NCI-H526 treated with DMSO at 0.1 percent for 48 hours (cell line): ENCODE measurements around the gene RGL4.

Experiments
- DNase-seq: peaks from one replicate; lab custom pipeline; 2025; lab: John Stamatoyannopoulos, UW

The RGL4 gene

DNA sequence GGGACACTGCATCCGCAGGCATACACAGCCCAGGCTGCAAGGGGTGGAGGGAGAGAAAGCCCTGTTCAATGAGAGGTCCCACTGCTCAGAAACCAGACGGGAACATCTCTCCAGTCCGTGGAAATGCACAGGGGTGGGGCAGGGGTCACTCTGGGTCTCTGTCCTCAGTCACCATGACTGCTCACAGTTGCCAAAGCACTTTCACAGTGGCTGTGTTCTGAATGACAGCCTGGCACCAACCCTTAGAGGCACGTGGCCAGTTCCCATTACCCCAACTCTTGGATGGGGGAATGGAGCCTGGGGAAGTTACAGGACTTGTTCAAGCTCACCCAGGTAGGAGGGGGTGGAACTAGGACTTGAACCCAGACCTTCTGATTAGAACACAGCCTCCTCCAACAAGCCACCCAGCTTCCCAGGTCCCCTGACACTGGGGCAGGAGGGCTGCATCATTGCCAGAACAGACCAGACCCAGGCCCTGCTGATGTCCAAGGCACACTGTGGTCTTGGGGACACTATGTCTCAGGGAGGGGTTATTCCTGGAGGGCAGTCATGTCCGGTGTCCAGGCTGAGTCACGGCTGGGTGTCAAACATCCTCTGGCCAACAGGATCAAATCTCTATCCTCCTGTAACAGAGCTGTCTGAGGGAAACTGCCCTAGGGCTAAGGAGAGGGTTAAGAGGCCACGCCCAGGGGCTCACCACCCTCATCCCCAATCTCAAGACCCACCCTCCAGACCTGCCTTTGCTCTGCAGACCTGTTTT lies 51.9 kb downstream of the RGL4 start:
- no peak for DNase-seq

DNA sequence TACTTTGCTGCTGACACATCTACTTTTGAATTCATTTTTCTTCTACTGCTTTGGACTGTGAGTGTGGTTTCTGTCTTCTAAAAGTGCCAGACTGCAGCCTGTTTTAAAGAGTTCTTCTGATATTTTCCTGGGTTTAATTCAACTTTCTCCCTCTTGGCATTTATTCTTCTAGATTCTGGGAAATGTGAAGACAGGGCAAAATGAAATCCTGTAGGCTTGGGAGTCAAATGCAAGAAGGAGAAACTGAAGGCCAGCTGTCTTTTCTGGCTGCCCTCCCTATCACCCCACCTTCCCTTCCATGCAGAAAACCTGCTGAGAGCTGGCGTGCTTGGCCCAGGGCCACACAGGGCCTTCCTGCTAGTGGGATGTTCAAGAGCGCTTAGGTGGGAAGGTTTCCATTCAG lies 52.5 kb downstream of the RGL4 start:
- DNase-seq: no peak

DNA sequence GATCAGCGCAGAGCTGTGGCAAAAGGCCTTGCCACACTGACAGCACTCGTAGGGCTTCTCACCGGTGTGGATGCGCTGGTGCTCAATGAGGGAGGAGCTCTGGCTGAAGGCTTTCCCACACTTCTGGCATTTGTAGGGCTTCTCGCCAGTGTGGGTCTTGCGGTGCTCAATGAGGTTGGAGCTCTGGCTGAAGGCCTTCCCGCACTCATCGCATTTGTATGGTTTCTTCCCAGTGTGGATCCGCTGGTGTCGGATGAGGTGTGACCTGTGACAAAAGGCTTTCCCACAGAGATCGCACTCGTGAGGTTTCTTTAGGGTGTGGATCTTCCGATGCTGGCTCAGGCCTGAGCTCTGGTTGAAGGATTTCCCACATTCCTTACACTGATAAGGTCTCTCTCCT lies 53.2 kb downstream of the RGL4 start:
- no peak for DNase-seq

DNA sequence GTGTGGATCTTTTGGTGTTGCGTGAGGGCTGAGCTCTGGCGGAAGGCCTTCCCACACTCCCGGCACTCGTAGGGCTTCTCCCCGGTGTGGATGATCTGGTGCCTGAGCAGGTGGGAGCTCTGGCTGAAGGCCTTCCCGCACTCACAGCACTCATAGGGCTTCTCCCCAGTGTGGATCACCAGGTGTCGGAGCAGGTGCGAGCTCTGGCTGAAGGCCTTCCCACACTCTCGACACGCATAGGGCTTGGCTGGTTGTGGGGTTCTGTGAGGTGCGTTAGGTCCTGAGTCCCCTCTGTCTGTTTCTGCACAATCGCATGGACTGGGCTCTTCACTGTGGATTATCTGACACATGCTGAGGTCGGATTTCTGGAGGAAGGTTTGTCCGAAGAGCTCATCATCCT lies 53.7 kb downstream of the RGL4 start:
- DNase-seq: no peak

DNA sequence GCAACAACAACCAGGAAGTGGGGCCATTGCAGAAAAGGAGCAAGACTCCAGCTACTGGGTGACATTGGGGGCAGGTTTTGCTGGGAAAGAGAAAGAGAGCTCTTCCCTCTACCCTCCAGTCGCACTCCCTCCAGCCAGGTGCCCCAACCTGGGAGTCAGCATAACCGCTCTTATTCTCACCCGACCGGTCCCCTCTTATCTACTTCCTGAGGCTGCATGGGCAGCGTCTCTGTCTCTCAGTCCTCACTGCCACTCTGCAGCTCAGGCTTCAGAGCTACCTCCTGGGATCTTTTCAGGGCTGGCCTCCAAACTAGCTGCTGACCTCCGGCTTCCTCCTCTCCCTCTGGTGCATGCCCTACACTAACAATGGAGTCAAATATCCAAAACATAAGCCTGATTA lies 55.0 kb downstream of the RGL4 start:
- DNase-seq: no peak
